HG03066 (cell line): Measurements from ENCODE around the gene GIGYF2.

ENCODE experiments used
- ATAC-seq: cut with Tn5 transposase; IDR thresholded peaks from one replicate; pipeline ENCODE4 v1.9.1; 2021; ENCODE audit warnings: low read depth; ENCODE audit not compliant: unreplicated experiment

Gene GIGYF2

DNA sequence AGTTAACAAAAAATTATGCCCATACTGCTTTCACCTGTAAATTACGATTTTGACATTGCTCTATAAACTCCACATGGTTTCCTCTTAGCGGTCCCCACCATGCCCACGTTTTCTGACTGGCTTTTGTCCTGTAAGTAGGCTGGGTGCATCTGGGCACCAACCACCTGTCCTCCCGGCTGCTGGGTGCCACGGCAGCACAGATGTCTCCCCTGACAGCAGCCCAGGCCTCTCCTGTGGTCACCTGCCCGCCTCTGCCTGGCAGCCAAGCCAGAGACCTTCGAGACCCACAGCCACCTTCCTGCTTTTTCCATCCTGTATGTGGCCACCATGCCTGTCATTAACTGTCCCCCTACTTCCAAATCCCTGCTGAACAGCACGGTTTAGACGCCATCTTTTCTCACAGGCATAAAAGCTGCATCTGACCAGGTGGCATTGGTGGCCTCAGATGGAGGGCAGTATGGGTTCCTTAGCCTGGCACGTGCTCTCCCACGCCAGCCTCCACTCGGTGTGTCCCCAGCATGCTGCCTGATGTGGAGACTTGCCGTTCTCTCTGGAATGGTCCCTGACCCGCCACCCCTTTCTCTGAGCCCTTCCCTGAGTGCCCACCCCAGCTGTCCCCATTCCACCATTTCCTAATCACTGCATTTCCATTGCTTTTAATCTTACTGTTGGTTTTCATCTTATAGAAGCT lies 191.9 kb downstream of the GIGYF2 start:
- no peak for ATAC-seq

DNA sequence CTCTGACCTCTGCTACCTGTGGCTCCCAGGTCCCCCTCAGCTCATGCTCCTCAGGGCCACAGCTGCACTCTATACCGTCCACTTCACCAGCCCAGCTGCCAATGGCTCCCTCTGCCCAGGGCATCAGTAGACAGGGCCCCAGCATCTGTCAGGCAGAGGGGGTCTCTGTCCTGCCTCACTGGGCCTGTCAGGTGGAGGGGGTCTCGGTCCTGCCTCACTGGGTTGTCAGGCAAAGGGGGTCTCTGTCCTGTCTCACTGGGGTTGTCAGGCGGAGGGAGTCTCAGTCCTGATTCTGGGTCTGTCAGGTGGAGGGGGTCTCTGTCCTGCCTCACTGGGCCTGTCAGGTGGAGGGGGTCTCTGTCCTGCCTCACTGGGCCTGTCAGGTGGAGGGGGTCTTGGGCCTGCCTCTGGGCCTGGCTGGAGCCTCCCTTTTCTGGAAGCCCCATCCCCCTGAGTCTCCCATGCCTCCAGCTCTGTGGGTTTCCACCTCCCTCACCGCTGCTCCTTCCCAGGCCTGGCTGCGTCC lies 192.8 kb downstream of the GIGYF2 start:
- no peak for ATAC-seq

DNA sequence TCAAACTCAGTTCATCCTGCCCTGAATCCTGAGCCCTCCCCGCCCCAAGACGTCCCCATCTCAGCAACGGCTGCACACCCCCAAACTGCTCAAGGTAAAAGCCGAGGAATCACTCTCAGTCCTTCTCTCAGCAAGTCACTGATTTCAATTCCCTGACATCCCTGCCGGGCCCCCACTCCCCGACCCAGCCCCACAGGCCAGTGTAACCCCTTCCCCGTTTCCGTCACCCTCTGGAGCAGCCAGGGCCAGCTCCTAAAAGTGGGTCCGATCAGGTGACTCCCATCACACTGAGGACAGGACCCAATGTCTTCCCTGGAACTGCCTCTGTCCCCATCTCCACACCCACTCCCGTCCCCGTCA lies 193.4 kb downstream of the GIGYF2 start:
- no peak for ATAC-seq

DNA sequence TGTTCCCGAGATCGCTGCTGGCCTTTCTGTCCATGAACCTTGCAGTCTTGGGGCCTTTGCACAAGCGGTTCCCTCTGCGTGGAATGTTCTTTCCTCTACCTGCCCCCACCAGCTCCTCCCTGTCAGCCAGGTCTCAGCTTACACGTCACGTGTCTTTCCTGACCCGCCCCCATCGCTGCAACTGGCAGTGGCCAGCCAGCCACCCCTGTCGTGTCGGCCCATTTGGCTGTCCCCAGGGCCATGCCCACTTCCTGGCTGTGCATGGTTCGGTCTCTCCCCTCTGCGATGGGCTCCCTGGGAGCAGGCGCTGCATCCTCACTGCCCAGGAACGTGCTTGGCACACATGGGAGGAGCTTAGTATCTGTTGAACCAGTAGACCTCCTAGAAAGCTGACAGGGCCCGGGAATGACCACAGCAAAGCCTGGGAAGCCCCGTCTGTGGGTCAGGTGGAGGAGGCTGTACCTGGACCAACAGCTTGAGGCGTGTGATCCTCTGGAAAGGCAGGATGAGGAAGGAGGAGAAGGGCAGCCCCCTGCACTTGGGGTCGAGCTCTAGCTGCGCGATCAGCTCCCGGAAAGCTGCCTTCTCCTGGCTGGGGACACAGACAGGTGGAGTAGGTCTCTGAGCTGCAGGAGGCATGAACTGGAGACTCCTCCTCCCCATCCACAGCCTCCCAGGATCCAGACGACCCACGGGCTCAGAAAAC lies 193.9 kb downstream of the GIGYF2 start:
- ATAC-seq = no peak

DNA sequence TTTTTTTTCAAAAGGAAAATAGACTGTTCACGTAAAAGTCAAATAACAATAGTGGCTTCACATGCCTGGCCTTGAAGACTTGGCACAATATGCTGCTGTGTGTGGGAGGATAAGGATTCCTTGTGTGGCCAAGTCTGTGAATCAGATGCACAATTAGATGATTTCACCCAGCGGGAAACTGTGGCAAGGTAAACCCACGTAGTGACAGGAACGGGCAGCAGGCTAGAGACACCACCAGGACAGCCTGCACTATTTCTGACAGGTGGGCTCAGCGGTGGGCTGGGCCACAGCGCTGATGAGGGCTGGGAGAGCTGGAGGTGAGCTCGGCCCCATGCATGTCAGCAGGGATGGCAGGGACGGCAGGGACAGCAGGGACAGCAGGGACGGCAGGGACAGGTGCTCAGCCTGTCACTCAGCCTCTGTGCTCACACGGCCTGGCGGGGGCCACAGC lies 194.5 kb downstream of the GIGYF2 start:
- ATAC-seq = no peak

DNA sequence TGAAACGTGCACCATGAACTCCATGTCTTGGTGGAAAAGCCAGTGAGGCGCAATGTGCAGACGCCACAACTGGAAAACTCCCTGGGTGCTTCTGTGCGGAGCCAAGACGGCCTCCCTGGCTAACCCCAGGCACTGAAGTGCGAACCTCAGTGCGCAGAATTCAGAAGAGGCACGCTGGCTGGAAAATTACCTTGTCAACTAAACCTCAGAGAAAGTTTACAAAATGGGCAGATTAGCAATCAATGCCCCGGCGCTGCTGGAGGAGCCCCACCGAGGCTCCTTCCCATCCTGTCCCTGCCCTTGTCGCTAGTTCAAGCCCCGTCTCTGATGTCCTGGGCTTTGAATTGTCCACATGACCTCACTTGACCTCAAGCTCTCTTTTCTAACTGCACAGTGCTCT lies 195.1 kb downstream of the GIGYF2 start:
- ATAC-seq = no peak

DNA sequence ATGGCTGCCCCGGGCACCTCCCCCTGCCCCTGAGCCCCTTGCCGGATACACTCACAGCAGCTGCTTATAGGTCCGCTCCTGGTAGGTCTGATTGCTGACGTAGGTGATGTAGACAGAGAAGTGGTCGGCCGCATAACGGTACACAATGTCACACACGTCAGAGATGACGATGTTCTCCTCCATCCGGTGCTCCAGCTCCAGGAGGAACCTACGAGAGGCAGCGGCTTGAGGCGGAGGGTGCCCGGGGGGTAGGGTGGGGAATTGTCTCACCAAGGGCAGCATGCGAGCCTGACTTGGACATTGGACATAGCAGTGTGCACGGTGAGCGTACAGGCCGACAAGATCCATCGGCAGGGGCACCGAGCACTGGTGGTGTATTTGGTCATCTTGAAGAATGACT lies 195.7 kb downstream of the GIGYF2 start:
- no peak for ATAC-seq

DNA sequence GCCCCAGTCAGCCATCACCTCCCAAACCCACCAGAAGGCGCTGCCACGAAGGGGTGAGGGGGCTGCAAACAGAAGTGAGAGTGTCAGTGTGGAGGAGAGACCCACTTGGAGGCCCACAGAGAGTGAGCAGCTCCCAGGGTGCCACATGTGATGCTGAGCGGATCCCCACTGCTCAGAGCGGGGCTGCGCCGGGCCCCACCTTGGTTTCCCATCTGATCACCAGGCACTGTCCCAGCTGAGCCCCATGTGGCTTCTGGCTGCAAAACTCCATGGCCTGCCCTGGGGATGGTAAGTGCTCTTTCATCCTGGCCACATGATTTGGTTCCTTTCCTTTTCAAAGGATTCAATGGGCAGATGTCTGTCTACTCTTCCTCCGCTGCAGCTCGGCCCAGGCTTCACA lies 196.7 kb downstream of the GIGYF2 start:
- ATAC-seq = no peak

DNA sequence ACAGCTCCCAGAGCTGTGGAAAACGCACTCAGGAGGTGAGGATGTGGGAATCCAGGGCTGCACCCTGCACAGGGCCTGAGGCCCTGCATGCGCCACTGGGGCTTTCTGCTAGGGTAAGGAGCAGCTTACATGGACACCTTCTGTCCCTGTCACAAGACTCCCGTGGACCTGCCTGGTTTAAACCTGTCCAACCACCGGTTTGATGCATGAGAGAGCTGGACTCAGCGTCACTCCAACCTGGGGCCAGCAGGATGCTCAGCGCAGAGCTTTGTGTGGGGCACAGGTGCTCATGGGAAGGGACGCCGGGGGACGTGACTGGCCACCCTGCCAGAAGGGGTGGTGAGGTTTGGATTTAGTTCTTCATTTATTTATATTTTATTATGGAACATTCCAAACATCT lies 197.1 kb downstream of the GIGYF2 start:
- no peak for ATAC-seq

DNA sequence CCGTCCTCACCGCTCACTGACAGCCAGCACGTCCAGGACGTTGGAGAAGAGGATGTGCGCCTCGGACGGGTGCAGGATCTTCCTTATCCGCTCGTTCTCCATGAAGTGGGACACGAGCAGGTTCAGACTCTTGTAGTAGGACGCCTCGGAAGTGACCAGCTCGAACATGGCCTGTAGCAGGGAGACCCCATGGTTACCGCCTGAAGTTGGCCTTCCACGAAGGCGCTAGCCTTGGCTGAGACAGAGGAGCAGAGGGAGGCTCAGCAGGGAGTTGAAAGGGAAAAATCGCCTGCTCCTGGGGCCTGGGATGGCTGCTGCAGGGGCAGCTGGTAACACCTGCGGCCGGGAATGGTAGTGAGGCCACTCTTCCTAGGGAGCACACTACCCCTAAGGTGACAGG lies 197.6 kb downstream of the GIGYF2 start:
- ATAC-seq = no peak

DNA sequence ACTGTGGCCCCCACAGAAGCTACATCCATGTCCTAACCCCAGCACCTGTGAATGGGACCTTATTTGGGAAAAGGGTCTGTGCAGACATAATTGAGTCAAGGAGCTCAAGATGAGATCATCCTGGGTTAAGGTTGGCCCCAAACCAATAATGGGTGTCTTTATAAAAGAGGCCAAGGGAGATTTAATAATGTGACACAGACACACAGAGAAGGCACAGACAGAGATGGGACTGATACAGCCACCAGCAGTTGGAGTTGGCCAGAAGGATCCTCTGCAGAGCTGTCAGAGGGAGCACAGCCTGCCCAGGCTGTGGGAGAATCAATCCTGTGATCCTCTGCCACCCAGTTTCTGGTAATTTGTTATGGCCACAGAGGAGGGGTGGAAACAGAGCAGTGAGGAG lies 199.0 kb downstream of the GIGYF2 start:
- ATAC-seq = no peak

DNA sequence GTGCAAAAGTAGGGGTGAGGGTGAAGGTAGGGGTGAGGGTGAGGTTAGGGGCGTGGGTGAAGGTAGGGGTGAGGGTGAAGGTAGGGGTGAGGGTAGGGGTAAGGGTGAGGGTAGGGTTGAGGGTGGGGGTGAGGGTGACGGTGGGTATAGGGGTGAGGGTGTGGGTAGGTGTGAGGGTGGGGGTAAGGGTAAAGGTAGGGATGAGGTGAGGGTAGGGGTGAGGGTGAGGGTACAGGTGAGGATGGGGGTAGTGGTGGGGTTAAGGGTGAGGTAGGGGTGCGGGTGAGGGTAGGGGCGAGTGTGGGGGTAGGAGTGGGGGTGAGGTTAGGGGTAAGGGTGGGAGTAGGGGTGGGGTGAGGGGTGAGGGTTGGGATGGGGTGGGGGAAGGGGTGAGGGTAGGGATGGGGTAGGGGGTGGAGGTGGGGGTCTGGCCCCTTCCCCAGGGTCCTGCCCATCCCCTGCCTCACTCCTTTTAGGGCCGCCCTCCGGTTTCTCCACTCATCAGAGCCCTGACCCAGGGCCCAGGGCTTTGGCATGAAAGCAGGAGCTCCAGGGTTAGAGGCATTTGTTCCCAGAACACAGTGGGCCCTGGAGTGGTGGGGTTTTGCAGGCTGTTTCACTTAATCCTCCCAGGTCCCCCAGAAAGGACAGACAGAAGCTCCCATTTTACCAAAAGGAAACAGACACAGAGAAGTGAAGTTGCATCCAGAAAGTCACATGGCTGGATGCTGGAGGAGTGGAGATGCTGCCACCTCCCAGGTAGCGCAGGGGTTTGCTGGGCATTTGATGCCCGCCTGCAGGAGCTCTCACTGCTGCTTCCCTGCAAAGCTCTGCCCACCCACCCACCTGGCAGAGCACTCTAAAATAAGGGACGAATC lies 199.8 kb downstream of the GIGYF2 start:
- no peak for ATAC-seq

DNA sequence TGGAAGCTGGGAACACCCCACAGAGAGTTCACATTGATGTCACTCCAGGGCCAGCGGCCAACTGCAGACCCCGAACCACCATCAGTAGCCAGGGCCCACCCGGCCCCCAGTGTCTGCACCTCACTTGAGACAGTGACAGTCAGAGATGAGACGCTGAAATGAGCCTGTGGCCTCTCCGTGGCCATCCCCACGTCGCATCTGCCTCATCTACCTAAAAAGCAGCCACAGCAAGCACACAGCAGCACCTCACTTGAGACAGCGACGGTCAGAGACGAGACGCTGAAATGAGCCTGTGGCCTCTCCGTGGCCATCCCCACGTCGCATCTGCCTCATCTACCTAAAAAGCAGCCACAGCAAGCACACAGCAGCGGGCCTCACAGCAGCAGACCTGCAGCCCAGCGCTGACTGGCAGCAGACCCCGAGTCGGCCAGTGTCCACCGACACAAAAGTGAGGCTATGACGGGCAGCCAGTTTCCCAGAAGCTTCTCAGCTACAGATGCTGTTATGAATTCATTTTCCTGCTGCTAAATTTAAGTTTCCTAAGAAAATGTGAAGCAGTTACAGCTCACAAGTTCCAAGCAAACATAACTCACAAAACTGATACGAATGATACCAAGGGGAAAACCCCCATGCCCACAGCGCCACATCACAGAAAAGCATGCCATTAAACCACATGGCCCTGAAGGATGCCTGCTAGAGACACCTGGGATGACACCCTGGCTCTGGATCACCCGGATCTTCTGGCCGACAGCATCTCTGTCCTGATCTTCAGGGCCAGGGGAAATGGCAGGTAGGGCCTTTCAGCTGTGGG lies 200.7 kb downstream of the GIGYF2 start:
- ATAC-seq = no peak

DNA sequence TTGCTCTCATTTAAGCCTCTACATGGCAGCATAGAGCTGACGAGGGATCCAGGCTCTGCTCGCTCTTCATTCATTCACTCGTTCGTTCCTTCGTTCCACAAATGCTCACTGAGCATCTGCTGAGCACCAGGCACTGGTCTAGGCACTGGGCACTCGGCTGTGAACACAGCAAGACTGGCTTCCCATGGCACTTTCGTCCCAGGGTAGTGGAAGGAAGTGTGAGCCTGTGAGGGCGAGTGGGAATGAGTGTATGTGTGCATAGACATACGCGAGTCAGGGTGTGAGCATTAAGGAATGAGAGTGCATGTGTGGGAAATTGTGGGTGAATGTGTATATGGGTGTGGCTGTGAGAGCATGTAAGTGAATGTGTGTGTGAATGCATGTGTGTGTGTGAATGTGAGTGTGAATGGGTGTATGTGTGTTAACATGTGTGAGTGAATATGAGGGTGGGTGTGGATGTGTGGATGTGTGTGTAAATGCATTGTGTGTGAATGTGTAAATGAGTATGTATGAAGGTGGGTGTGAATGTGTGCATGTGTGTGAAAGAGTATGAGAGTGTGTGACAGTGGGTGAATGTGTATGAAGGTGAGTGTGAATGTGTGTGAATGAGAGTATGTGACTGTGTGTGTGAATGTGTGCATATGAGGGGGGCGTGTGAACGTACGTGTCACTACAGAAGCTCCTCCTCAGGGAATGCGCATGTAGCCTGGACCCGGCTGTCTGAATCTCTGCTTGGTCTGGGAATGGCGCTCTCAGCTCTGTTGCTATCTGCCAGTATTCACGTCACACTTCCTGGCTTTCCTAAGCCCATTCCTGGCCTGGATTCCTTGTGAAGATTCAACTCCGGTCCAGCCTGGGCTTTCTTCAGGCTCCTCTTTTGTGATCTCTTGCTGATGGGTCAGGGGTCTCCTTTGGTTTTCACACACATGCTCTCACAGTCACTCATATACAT lies 201.7 kb downstream of the GIGYF2 start:
- no peak for ATAC-seq

DNA sequence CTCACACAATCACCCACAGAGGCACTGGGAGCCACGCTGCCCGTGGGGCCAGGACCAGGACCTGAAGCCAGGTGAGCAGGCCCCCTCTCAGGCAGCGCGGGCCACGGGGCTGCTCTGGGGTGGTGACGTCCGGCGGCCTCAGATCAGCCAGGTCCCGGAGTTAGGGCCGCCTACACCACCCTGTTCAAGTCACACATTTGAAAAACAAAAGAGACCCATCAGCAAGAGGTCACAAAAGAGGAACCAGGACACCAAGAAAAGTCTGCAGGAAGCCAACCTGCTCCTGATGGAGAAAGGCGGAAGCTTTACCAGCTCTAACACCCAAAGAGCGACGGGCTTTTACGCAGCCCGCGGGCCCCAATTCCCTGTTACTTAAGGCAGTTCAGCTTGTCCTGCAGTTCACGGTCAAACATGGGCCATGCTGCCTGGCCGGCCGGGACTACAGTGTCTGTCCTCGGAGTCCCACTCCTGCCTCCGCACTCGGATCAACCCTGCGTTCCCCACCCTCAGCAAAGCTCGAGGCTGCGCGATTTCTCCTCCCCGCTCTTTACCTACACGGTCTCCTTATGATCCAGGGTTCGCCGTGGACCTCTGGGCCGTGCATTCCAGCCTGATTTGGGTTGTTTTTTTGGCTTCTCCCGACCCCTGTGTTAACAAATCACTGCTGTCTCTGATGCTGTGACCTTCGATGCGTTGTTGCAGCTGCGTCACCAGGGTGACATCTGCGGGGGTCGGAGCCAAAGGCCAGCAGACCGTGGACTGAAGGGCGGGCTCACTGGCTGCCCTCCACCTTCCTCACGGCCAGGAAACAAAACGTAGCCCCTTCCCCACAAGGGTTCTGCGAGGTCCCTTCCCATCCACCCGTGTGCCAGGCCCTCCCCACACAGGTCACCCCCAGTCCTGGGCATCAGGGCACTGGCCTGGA lies 203.9 kb downstream of the GIGYF2 start:
- ATAC-seq = no peak

DNA sequence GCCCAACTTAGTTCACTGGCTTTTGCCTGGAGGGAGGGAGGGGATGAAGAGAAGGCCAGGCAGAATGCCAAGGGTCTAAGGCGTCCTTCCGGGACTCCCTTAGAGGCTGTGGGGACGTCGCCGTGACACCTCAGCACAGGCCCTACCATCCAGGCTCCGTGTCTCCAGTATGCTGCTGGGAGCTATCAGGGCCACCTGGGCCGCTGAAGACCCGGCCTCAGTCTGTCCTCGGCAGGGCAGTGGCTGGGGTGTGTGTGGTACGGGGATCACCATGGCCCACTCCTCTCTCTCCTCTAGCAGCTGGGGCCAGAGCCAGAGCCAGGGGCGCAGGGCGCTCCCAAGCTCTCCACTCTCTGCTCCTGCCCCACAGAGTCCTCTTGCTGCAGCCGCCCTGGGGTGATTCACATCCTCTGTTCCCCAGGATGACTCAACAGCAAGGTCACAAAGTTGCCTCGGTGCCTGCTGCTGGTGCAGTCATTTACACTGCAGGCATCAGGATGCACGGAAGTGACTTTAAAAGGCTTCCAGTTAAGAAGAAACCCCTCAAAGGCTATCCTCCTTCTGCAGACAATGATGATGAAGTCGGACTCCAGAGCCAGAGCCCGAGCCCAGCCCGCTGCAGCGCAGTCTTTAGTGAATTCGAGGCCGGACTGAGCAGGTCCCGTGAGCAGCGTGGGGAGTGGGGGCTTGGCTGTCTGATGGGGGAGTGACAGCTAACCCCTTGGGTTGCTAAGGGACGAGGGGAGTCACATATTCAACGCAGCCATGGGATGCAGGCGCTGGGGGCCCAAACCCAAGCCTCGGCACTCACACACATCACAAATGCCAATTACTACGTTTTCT lies 204.8 kb downstream of the GIGYF2 start:
- no peak for ATAC-seq

DNA sequence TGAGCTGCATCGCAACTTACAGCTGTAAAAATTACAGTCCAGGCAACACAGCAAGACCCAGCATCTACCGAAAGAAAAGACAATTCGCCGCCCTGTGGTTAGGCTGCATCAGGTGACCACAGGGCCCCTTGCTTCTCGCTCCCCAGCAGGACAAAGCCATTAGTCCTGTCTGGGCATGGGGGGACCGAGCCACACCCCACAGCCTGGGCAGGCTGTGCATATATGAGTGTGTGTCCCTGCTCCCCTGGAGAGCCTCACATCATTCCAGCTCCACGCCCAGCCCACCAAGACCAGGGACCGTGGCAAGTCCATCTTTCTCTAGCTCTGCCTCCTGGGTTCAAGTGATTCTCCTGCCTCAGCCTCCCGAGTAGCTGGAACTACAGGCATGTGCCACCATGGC lies 206.9 kb downstream of the GIGYF2 start:
- ATAC-seq = no peak
